Neural progenitor cell (in vitro differentiated cells): ENCODE measurements around the gene ACOXL. TPM values are rescaled to one million over a fixed set of nuclear protein-coding genes. Genes with fewer than 3 reads are reported as not detected.

ENCODE experiments used
- DNase-seq: peaks from one replicate; pipeline ENCODE4 v3.0.0-alpha.2; 2016; ENCODE audit warnings: low spot score
- H2AFZ ChIP-seq: fragments of 200-600 bp; sonication (generic); replicated peaks from 2 replicates; pipeline ENCODE4 v1.6.1; 2016; ENCODE audit warnings: antibody characterized with exemption
- H3F3A ChIP-seq: fragments of 200-600 bp; sonication (generic); 2 replicates; pipeline ENCODE4 v1.6.1; 2016; ENCODE audit warnings: antibody characterized with exemption, low read depth
- H3K27ac ChIP-seq: fragments of 200-600 bp; sonication (generic); 2 replicates; pipeline ENCODE4 v1.5.1; 2016; ENCODE audit warnings: mild to moderate bottlenecking
- H3K27me3 ChIP-seq: fragments of 200-600 bp; sonication (generic); 2 replicates; pipeline ENCODE4 v1.6.1; 2016; ENCODE audit warnings: mild to moderate bottlenecking, moderate library complexity
- H3K36me3 ChIP-seq: fragments of 200-600 bp; sonication (generic); 2 replicates; pipeline ENCODE4 v1.5.1; 2016
- H3K4me1 ChIP-seq: fragments of 200-600 bp; sonication (generic); 2 replicates; pipeline ENCODE4 v1.6.1; 2016; ENCODE audit warnings: mixed run types
- H3K4me2 ChIP-seq: fragments of 200-600 bp; sonication (generic); 2 replicates; pipeline ENCODE4 v1.6.1; 2016
- H3K4me3 ChIP-seq: fragments of 200-600 bp; sonication (generic); 2 replicates; pipeline ENCODE4 v1.5.1; 2016
- H3K79me2 ChIP-seq: fragments of 200-600 bp; sonication (generic); 2 replicates; pipeline ENCODE4 v1.6.1; 2016; ENCODE audit warnings: low read depth
- H3K9ac ChIP-seq: fragments of 200-600 bp; sonication (generic); 2 replicates; pipeline ENCODE4 v1.6.1; 2016
- H3K9me3 ChIP-seq: fragments of 200-600 bp; sonication (generic); 2 replicates; pipeline ENCODE4 v1.5.1; 2016; ENCODE audit warnings: low read depth
- H4K20me1 ChIP-seq: fragments of 200-600 bp; sonication (generic); 2 replicates; pipeline ENCODE4 v1.6.1; 2016; ENCODE audit warnings: low read depth
- H3K27ac Mint-ChIP-seq: 3 replicates; pipeline ENCODE4 v1.8.0; 2021; ENCODE audit warnings: mixed read lengths
- H3K27me3 Mint-ChIP-seq: 2 replicates; pipeline ENCODE4 v1.8.0; 2022; ENCODE audit warnings: low read depth, mild to moderate bottlenecking, inconsistent platforms, moderate library complexity, mixed read lengths; ENCODE audit not compliant: insufficient read depth
- H3K36me3 Mint-ChIP-seq: 3 replicates; pipeline ENCODE4 v1.8.0; 2021; ENCODE audit warnings: mixed read lengths
- H3K4me1 Mint-ChIP-seq: 3 replicates; pipeline ENCODE4 v1.8.0; 2021; ENCODE audit warnings: mixed read lengths
- H3K4me3 Mint-ChIP-seq: 3 replicates; pipeline ENCODE4 v1.8.0; 2021; ENCODE audit warnings: mild to moderate bottlenecking, moderate library complexity, mixed read lengths
- H3K9me3 Mint-ChIP-seq: 3 replicates; pipeline ENCODE4 v1.8.0; 2020; ENCODE audit warnings: mixed read lengths
- CTCF ChIP-seq: fragments of 200-600 bp; sonication (generic); IDR thresholded peaks from 2 replicates; pipeline ENCODE4 v1.5.1; 2017; ENCODE audit warnings: antibody characterized with exemption, mild to moderate bottlenecking
- EZH2 ChIP-seq: fragments of 200-600 bp; sonication (generic); IDR thresholded peaks from 2 replicates; pipeline ENCODE4 v1.6.1; 2017; ENCODE audit warnings: antibody characterized with exemption, mild to moderate bottlenecking, moderate library complexity
- EZH2phosphoT487 ChIP-seq: fragments of 200-600 bp; sonication (generic); IDR thresholded peaks from 2 replicates; pipeline ENCODE4 v1.6.1; 2017; ENCODE audit warnings: antibody characterized with exemption
- total RNA-seq: library from RNA; depleted of rRNA; stranded (reverse); fragments of >200 nt; gene quantifications from 2 replicates; pipeline ENCODE4 v1.2.3, GENCODE V29; 2015; ENCODE audit warnings: low replicate concordance

ACOXL gene
- total RNA-seq, 1 donor from 2014 or later, result 2.9 TPM

GRCh38 chr2:110838657-110839384 lies 106.4 kb downstream of the ACOXL start:
- H3K4me1 Mint-ChIP-seq, result peaks cover 55% of the 10 kb centered on the region
- no peaks in the 10 kb centered on the region for H3K36me3 Mint-ChIP-seq
- H3K9me3 ChIP-seq, result no peaks in the 10 kb centered on the region
- no peaks in the 10 kb centered on the region for H3K27me3 ChIP-seq
- H3K27ac ChIP-seq, result no peak overlapping the region
- H3K4me2 ChIP-seq, result peak overlapping the region; percentile 55
- no peak overlapping the region for H3K4me3 ChIP-seq
- TF ChIP-seq EZH2 (no peak), EZH2phosphoT487 (no peak), CTCF (no peak)
- H3K4me3 Mint-ChIP-seq, result peak overlapping the region; percentile 54
- H3K27me3 Mint-ChIP-seq, result peaks cover 23% of the 10 kb centered on the region
- H3K9ac ChIP-seq, result no peak overlapping the region
- DNase-seq, result no peak
- H3K36me3 ChIP-seq, result no peaks in the 10 kb centered on the region
- H3K4me1 ChIP-seq, result peaks cover 43% of the 10 kb centered on the region
- no peaks in the 10 kb centered on the region for H3K79me2 ChIP-seq
- peak overlapping the region; percentile 3 for H3K27ac Mint-ChIP-seq
- H4K20me1 ChIP-seq, result no peaks in the 10 kb centered on the region
- H3F3A ChIP-seq, result peaks cover 23% of the 10 kb centered on the region
- peak overlapping the region; percentile 48 for H2AFZ ChIP-seq
- no peaks in the 10 kb centered on the region for H3K9me3 Mint-ChIP-seq

- Histone ChIP-seq H4K20me1 (no peaks in the 10 kb centered on the region), H2AFZ (no peak overlapping the region), H3K36me3 (no peaks in the 10 kb centered on the region), H3K27ac (no peak overlapping the region), H3K27me3 (no peaks in the 10 kb centered on the region), H3K9ac (no peak overlapping the region), H3F3A (peaks cover 23% of the 10 kb centered on the region), H3K4me1 (peaks cover 29% of the 10 kb centered on the region), H3K9me3 (no peaks in the 10 kb centered on the region), H3K4me2 (no peak overlapping the region), H3K79me2 (no peaks in the 10 kb centered on the region), H3K4me3 (no peak overlapping the region)
- no peak for TF ChIP-seq CTCF
- no peak overlapping the region for H3K4me3 Mint-ChIP-seq
- H3K36me3 Mint-ChIP-seq, result no peaks in the 10 kb centered on the region
- H3K9me3 Mint-ChIP-seq, result no peaks in the 10 kb centered on the region
- no peak for DNase-seq
- no peak overlapping the region for H3K27ac Mint-ChIP-seq
- peaks cover 20% of the 10 kb centered on the region for H3K27me3 Mint-ChIP-seq
- peaks cover 44% of the 10 kb centered on the region for H3K4me1 Mint-ChIP-seq
Measured at GRCh38 chr2:110840508-110840907, 108.1 kb downstream of the ACOXL start.

GRCh38 chr2:110842048-110842447 lies 109.7 kb downstream of the ACOXL start:
- no peak overlapping the region for H2AFZ ChIP-seq
- H3K9me3 ChIP-seq, result no peaks in the 10 kb centered on the region
- no peaks in the 10 kb centered on the region for H3K36me3 ChIP-seq
- H3K79me2 ChIP-seq, result no peaks in the 10 kb centered on the region
- Mint-ChIP-seq H3K4me3 (no peak overlapping the region), H3K9me3 (no peaks in the 10 kb centered on the region), H3K27ac (no peak overlapping the region), H3K4me1 (peaks cover 40% of the 10 kb centered on the region), H3K27me3 (peaks cover 18% of the 10 kb centered on the region), H3K36me3 (no peaks in the 10 kb centered on the region)
- H4K20me1 ChIP-seq, result no peaks in the 10 kb centered on the region
- DNase-seq, result no peak
- TF ChIP-seq CTCF (no peak), EZH2 (no peak), EZH2phosphoT487 (no peak)
- no peak overlapping the region for H3K4me2 ChIP-seq
- no peak overlapping the region for H3K4me3 ChIP-seq
- H3F3A ChIP-seq, result peaks cover 22% of the 10 kb centered on the region
- no peak overlapping the region for H3K27ac ChIP-seq
- H3K4me1 ChIP-seq, result peaks cover 28% of the 10 kb centered on the region
- no peaks in the 10 kb centered on the region for H3K27me3 ChIP-seq
- no peak overlapping the region for H3K9ac ChIP-seq
